BLaER1 treated with 17β-estradiol and CSF1 and Interleukin-3, amounts not matched to agents 10 nM and 100 nM (cell line): ENCODE results near the gene PDCD10.

Experiments
- H3K27ac ChIP-seq, 11 experiments: shearing (Covaris generic); formaldehyde crosslinking; 2 replicates each; pipeline ENCODE4 v1.8.1; 2022
- H3K27me3 ChIP-seq, 11 experiments: shearing (Covaris generic); formaldehyde crosslinking; 2 replicates each; pipeline ENCODE4 v1.8.1; 2022
- H3K36me3 ChIP-seq, 11 experiments: shearing (Covaris generic); formaldehyde crosslinking; 2 replicates each; pipeline ENCODE4 v1.8.1; 2022
- H3K4me1 ChIP-seq, 10 experiments: shearing (Covaris generic); formaldehyde crosslinking; 2 replicates each; pipeline ENCODE4 v1.8.1; 2022
- H3K4me2 ChIP-seq, 11 experiments: shearing (Covaris generic); formaldehyde crosslinking; 2 replicates each; pipeline ENCODE4 v1.8.1; 2022
- H3K4me3 ChIP-seq, 10 experiments: shearing (Covaris generic); formaldehyde crosslinking; 2 replicates each; pipeline ENCODE4 v1.8.1; 2022
- H3K9ac ChIP-seq, 11 experiments: shearing (Covaris generic); formaldehyde crosslinking; 2 replicates each; pipeline ENCODE4 v1.8.1; 2022
- H3K9me3 ChIP-seq, 11 experiments: shearing (Covaris generic); formaldehyde crosslinking; replicated peaks in 1 of 11; 2 replicates each; pipeline ENCODE4 v1.8.1; 2022
- H4K20me1 ChIP-seq, 11 experiments: shearing (Covaris generic); formaldehyde crosslinking; 2 replicates each; pipeline ENCODE4 v1.8.1; 2022
- Cebpa-rat ChIP-seq, 11 experiments: shearing (Covaris generic); IDR thresholded peaks; 2 replicates each; pipeline ENCODE4 v1.8.1; 2022

PDCD10 gene

GRCh38 chr3:167734498-167735232 lies at the start of gene PDCD10:
PDCD10 (minus strand) TSS chr3:167734892; CDS start chr3:167720157, 14,735 bp downstream.
- Histone ChIP-seq H3K9me3 (no peaks in the 10 kb centered on the region), H3K9ac (peak within 1 kb of the TSS; percentile 80 to 92 (median 88)), H3K27me3 (no peaks in the 10 kb centered on the region), H3K36me3 (peaks cover 0 to 11% (median 5%) of the 10 kb centered on the region in 11 experiments; a peak in 6 of 22 replicates), H3K27ac (peak within 1 kb of the TSS; percentile 81 to 95 (median 91)), H3K4me1 (peaks cover 22 to 53% (median 38%) of the 10 kb centered on the region in 10 experiments), H3K4me3 (peak within 1 kb of the TSS; percentile 67 to 90 (median 80)), H4K20me1 (peaks cover 33 to 49% (median 40%) of the 10 kb centered on the region in 11 experiments; a peak in 21 of 22 replicates), H3K4me2 (peak within 1 kb of the TSS; percentile 79 to 96 (median 88))
- no peak for TF ChIP-seq Cebpa-rat (IDR thresholded peaks at IDR 0.05)

GRCh38 chr3:167783781-167784180 lies 49.1 kb upstream of the PDCD10 start:
- H3K9ac ChIP-seq, result no peak overlapping the region
- no peak overlapping the region for H3K4me2 ChIP-seq
- H3K9me3 ChIP-seq, result no peaks in the 10 kb centered on the region
- no peaks in the 10 kb centered on the region for H4K20me1 ChIP-seq
- H3K27ac ChIP-seq, result no peak overlapping the region
- no peaks in the 10 kb centered on the region for H3K27me3 ChIP-seq
- no peaks in the 10 kb centered on the region for H3K36me3 ChIP-seq
- H3K4me1 ChIP-seq, result no peaks in the 10 kb centered on the region
- TF ChIP-seq Cebpa-rat (IDR thresholded peaks at IDR 0.05), result no peak
- H3K4me3 ChIP-seq, result no peak overlapping the region

DNA sequence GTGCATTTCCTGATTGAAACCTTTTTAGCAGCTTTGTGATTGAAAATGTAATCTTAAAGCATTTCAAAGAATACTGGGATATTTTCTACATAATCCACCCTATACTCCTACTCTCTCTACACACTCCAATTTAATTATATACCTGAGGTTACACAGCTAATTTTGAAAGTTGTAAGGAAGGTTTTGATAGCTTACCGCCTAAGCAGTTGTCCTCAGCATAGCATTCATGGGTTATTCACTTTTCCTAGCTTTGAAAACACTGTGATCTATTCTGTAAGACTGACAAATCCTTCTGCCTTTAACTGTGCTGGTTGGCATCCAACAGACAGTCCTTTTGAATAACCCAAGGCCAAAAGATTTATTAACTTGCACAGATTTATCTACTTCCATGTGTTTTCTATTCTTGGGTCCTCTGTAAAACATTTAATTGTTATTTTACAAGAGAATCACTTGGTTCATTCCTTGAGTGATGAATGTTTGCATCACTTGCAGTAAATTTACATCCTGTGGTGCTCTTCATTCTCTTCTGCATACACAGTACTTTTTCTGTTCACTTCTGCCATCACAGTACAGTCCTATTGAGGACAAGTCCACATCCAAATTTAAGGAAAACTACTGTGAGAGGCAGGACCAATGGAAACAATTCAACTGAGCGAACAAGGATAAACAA lies 45.7 kb upstream of the PDCD10 start:
- TF ChIP-seq Cebpa-rat (IDR thresholded peaks at IDR 0.05), result no peak
- Histone ChIP-seq H3K27ac (no peak overlapping the region), H4K20me1 (no peaks in the 10 kb centered on the region), H3K4me3 (no peak overlapping the region), H3K9me3 (peaks cover 0 to 10% (median 5%) of the 10 kb centered on the region in 11 experiments; a peak in 6 of 22 replicates), H3K4me1 (no peaks in the 10 kb centered on the region), H3K4me2 (no peak overlapping the region), H3K9ac (no peak overlapping the region), H3K27me3 (no peaks in the 10 kb centered on the region), H3K36me3 (no peaks in the 10 kb centered on the region)

DNA sequence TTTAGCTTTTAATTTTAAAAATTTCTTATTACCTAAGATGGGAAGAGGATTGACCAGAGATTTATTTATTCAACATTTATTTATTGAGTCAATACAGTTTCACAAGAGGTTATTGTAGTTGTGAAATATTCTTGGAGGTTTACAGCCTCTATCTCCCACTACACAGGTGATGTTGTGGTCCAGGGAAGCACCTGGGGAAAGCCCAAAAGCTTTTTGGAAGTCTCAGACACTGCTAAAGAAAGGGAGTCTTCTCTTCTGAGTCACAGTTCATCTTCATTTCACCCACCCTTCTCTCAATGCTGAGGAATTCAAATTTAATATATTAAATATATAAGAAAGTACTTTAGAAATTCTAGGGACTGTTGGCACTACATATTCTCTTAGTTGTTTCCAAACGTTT lies 42.7 kb upstream of the PDCD10 start:
- peaks cover 0 to 10% (median 5%) of the 10 kb centered on the region in 11 experiments; a peak in 6 of 22 replicates for H3K9me3 ChIP-seq
- H3K4me1 ChIP-seq, result peaks cover 0 to 15% (median 4%) of the 10 kb centered on the region in 10 experiments; a peak in 10 of 20 replicates
- no peak overlapping the region for H3K4me2 ChIP-seq
- no peaks in the 10 kb centered on the region for H3K36me3 ChIP-seq
- no peak overlapping the region for H3K27ac ChIP-seq
- H4K20me1 ChIP-seq, result no peaks in the 10 kb centered on the region
- H3K4me3 ChIP-seq, result no peak overlapping the region
- no peak overlapping the region for H3K9ac ChIP-seq
- H3K27me3 ChIP-seq, result no peaks in the 10 kb centered on the region
- TF ChIP-seq Cebpa-rat (IDR thresholded peaks at IDR 0.05), result no peak

DNA sequence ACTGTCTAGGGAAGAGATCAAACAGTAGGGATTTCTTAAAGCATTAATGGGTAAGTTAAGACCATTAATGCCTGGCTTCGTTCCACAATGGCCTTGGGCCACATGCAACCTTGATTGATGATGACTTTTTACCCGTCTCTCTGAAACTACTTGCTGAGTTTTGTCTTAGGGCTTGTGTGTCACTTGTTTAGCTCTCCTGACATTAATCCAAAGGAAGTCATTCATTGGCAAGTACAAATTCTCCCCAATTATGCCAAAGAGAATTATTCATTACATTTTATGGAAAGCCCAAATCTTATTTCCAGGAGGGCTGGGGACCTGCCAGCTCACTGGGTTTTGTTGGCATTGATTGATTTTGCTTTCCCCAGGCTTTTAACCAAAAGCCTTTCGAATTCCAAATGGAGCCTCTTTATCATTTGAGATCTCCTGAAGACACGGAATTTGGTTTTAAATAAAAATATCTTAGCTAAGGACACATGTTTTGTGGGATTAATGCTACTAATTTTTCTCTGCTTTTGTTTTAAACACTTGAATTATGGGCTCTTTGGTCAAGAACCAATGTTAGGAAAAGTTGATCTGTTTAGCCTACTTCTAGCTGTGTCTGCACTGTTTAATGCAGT lies 41.5 kb upstream of the PDCD10 start:
- Histone ChIP-seq H3K36me3 (no peaks in the 10 kb centered on the region), H3K27me3 (no peaks in the 10 kb centered on the region), H3K9ac (no peak overlapping the region), H3K4me3 (no peak overlapping the region), H4K20me1 (no peaks in the 10 kb centered on the region), H3K27ac (no peak overlapping the region), H3K4me1 (peaks cover 0 to 15% (median 4%) of the 10 kb centered on the region in 10 experiments; a peak in 10 of 20 replicates), H3K9me3 (peaks cover 0 to 10% (median 5%) of the 10 kb centered on the region in 11 experiments; a peak in 6 of 22 replicates), H3K4me2 (no peak overlapping the region)
- TF ChIP-seq Cebpa-rat (IDR thresholded peaks at IDR 0.05), result no peak

GRCh38 chr3:167773584-167773983 lies 38.9 kb upstream of the PDCD10 start:
- Histone ChIP-seq H3K4me1 (peaks cover 0 to 15% (median 4%) of the 10 kb centered on the region in 10 experiments; a peak in 10 of 20 replicates), H3K4me3 (no peak overlapping the region), H3K27me3 (no peaks in the 10 kb centered on the region), H3K27ac (no peak overlapping the region), H3K4me2 (peak overlapping the region in 5 of 11 experiments; percentile 6 to 44 (median 22); a peak in 5 of 22 replicates), H3K9ac (no peak overlapping the region), H3K9me3 (peaks cover 0 to 10% (median 5%) of the 10 kb centered on the region in 11 experiments; a peak in 6 of 22 replicates), H3K36me3 (no peaks in the 10 kb centered on the region), H4K20me1 (no peaks in the 10 kb centered on the region)
- TF ChIP-seq Cebpa-rat (IDR thresholded peaks at IDR 0.05), result no peak

GRCh38 chr3:167772992-167773391 lies 38.3 kb upstream of the PDCD10 start:
- Histone ChIP-seq H3K27ac (no peak overlapping the region), H3K4me3 (no peak overlapping the region), H3K9me3 (peaks cover 0 to 6% (median 2%) of the 10 kb centered on the region in 11 experiments; a peak in 6 of 22 replicates), H3K27me3 (no peaks in the 10 kb centered on the region), H4K20me1 (no peaks in the 10 kb centered on the region), H3K9ac (no peak overlapping the region), H3K36me3 (no peaks in the 10 kb centered on the region), H3K4me1 (peaks cover 0 to 15% (median 4%) of the 10 kb centered on the region in 10 experiments; a peak in 10 of 20 replicates), H3K4me2 (peak overlapping the region in 5 of 11 experiments; percentile 6 to 44 (median 22); a peak in 6 of 22 replicates)
- TF ChIP-seq Cebpa-rat (IDR thresholded peaks at IDR 0.05), result no peak

DNA sequence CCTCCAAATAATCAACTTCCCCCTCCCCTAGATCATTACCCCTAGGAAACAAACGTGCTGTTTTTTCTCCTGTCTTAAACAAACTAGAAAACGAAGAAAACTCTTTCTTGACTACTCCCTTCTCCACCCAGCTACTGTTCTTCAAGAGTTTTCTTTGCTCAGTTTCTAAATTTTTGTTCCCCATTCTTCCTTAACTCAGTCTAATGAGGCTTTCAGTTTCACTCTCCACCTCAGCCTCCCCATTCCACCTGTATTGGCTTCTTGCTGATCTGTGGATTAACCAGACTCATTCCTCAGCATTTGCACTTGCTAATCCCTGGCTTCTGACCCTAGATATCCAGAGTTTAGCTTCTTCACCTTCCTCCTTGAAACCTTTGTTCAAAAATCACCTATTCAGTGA lies 27.6 kb upstream of the PDCD10 start:
- no peak overlapping the region for H3K4me2 ChIP-seq
- peaks cover 0 to 4% (median 0%) of the 10 kb centered on the region in 11 experiments; a peak in 1 of 22 replicates for H3K36me3 ChIP-seq
- no peaks in the 10 kb centered on the region for H3K4me1 ChIP-seq
- TF ChIP-seq Cebpa-rat (IDR thresholded peaks at IDR 0.05), result no peak
- no peaks in the 10 kb centered on the region for H4K20me1 ChIP-seq
- H3K27ac ChIP-seq, result no peak overlapping the region
- peaks cover 21 to 33% (median 30%) of the 10 kb centered on the region in 11 experiments for H3K9me3 ChIP-seq
- H3K9ac ChIP-seq, result no peak overlapping the region
- no peak overlapping the region for H3K4me3 ChIP-seq
- H3K27me3 ChIP-seq, result no peaks in the 10 kb centered on the region

DNA sequence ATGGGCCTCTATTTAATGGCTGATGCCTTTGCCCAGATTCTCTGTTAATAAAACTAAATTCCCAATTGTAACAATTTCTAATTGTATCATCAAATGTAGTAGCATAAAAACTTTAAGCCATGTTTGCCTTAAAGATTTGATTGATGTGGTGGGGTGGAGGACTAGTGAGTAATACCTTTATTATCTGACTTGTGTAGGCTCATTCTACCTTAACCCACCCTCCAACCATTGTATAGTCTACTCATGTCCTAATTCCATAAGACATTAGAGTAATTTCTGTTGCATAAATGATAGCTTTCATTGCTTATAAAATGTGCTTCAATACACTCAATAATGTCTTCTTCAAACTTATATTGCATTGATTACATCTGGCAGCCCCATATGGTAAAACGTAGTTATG lies 26.6 kb upstream of the PDCD10 start:
- no peak for TF ChIP-seq Cebpa-rat (IDR thresholded peaks at IDR 0.05)
- no peak overlapping the region for H3K9ac ChIP-seq
- no peaks in the 10 kb centered on the region for H4K20me1 ChIP-seq
- no peak overlapping the region for H3K27ac ChIP-seq
- no peaks in the 10 kb centered on the region for H3K4me1 ChIP-seq
- H3K4me2 ChIP-seq, result no peak overlapping the region
- no peaks in the 10 kb centered on the region for H3K27me3 ChIP-seq
- no peak overlapping the region for H3K4me3 ChIP-seq
- peaks cover 0 to 4% (median 0%) of the 10 kb centered on the region in 11 experiments; a peak in 1 of 22 replicates for H3K36me3 ChIP-seq
- H3K9me3 ChIP-seq, result peaks cover 18 to 23% (median 22%) of the 10 kb centered on the region in 11 experiments
